Stimulated activated CD8-positive, alpha-beta memory T cell treated with anti-CD3 and anti-CD28 coated beads, Interleukin-7, amount 100 ng/mL, for 24 hours (primary cell): Measurements from ENCODE around the gene KLF3.

Source experiments
- DNase-seq: peaks from one replicate; pipeline ENCODE4 v3.0.0-alpha.2; 2020; ENCODE audit warnings: low read depth

The KLF3 gene

GRCh38 chr4:38698176-38698575, 34.2 kb downstream of the KLF3 start:
- DNase-seq: no peak

DNA sequence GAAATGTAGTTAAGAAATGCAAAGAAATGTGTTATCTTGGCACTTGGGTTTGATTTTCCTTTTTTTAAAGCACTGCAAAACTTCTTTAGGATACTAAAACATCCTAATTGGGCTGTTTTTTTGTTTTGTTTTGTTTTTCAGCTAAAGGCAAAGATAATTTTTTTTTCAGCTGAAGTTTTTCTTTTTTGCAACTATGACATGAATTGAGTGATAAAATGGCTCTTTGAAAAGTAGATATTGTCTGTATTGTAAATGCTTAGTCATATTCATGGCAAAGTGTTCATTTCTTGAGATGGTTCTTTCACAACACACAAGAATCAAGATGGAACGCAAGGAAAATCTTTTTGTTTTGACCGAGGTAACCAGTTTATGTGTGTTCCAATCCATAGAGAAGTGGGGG, 35.1 kb downstream of the KLF3 start:
- no peak for DNase-seq

DNA sequence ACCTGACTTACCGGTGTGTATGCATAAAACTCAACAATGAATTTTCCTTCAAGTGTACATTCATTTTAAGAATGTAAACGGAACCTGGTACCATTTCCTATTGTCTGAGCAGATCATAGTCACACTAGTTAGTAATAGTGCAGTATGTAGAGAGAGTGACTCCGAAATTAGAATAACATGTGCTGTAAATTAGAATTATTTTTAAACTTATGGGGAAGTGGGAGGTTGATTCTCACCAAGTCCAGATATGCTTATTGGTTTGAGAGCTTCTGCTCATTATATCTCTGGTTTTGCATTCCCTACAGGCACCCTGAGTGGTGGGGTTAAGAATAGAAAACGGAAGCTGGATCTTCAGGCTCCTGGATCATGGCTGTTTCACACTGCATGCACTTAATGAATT, 39.6 kb downstream of the KLF3 start:
- DNase-seq: no peak

DNA sequence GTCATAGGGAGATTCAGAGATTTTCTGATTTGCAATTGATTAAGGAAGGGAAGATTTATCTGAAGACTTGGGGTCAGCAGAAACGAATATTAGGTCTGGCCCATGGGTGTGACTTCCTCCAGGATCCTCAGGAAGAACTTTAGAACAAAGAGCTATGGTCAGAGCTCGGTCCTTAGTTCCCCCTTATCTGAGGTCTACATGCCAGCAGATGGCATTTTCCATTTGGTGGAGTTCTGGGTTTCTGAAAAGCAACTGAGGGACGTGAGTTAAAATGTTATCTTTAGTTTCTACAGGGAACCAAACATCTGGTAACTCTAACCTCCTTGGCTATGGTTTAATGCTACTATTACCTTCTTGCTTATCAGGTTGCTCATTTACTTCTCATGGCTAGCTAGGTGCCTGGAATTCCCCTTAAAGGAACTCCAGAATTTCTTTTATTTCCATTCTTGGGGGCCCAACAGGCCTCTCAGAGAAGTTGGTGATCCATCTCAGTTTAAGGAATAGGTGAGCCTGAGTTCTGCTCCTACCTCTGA, 40.7 kb downstream of the KLF3 start:
- DNase-seq: no peak

DNA sequence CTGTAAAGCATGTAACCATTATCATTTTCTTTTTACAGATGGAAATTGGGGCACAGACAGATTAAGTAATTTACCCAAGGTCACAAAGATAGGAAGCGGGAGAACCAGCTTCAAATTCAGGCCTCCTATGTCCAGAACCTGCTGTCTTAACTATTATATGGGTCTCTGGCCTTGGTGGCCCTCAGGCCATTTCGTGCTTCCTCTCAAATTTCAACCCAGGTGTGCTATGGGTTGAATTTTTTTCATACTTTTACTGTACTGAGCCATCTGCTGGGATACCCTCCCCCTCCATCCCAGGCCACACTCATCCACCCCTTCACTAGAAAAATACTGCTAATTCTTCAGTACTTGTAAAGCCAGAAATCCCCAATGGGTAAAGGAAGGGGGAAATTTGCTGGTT, 42.3 kb downstream of the KLF3 start:
- DNase-seq: no peak

DNA sequence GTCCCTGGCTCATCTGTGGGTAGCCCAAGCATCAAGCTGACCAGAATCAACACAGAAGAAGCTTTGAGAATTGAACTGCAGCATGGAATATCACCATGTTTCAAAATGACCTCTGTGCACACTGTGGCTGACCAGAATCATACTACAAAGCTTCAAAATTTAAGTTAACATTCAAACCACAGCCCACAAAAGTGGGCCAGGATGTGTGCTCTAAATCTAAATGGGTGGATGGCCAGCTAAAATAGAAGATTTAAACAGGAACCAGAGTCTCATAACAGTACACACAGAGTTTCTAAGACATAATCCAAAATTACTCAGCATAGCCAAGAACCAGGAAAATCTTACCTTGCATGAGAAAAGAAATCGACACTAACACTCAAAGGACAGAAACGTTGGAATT, 46.1 kb downstream of the KLF3 start:
- DNase-seq: no peak

GRCh38 chr4:38711066-38711465, 47.1 kb downstream of the KLF3 start:
- no peak for DNase-seq

GRCh38 chr4:38715050-38715449, 51.1 kb downstream of the KLF3 start:
- no peak for DNase-seq

DNA sequence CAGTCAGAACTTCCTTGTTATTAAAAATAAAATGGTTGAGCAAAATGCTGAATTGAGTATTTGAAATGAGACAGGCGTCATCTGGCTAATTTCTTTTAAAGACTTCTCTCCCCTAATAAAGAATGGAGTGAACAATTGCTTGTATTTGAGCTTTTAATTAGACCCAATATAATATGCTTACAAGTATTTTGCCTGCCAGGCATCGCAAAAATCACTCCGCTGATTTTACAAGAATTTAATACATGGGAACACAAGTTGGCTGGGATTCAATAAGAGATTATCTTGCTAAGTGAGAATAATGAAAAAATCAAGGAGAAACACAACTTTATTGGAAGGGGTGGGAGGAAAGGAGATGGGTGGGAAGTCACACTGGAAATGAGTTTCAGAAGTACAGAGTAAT, 52.3 kb downstream of the KLF3 start:
- DNase-seq: no peak

- DNase-seq: no peak
Measured at GRCh38 chr4:38717604-38718003, 53.6 kb downstream of the KLF3 start.

- DNase-seq: no peak
Measured at GRCh38 chr4:38723114-38723513, 59.1 kb downstream of the KLF3 start.

GRCh38 chr4:38723726-38724474, 59.9 kb downstream of the KLF3 start:
- no peak for DNase-seq

GRCh38 chr4:38724475-38724808, 60.4 kb downstream of the KLF3 start:
- DNase-seq: no peak

GRCh38 chr4:38728631-38729141, 64.7 kb downstream of the KLF3 start:
- no peak for DNase-seq

DNA sequence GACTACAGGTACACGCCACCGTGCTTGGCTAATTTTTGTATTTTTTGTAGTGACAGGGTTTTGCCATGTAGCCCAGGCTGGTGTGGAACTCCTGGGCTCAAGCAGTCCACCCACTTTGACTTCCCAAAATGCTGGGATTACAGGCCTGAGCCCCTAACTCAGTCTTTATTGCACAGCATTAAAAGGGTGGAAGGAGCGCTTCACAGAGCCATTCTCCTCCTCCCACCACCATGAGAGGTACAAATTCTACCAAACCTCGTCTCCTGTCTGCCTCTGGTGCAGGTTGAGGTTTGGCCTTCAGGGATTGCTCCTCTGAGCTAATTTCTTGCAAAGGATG, 66.5 kb downstream of the KLF3 start:
- DNase-seq: no peak

- peak; percentile 75 for DNase-seq
Measured at GRCh38 chr4:38730830-38731646, 67.0 kb downstream of the KLF3 start.

DNA sequence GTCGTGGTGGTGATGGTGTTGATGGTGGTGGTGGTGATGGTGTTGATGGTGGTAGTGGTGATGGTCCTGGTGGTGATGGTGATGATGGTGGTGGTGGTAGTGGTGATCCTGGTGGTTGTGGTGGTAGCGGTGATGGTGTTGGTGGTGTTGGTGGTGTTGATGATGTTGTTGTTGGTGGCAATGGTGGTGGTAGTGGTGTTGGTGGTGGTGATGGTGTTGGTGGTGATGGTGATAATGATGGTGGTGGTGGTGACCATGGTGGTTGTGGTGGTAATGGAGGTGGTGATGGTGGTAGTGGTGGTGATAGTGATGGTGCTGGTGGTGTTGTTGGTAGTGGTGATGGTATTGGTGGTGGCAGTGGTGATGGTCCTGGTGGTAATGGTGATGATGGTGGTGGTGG, 69.7 kb downstream of the KLF3 start:
- DNase-seq: no peak

DNA sequence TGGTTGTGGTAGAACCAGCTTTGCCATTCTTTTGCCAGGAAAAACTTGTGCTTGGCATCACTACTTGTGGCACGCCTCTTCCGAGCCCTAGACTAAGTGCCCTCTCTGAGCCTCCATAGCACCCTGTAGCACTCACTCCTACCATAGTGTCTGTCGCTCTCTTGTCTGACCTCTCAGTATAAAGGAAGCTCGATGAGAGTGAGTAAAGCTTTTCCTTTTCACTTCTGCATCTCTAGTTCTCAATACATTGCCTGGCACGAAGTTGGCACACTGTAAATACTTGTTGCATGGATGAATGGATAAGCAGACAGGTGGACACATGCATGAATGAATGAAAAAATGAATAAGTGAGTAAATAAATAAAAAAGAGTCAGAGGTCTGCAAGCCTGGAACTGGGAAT, 70.4 kb downstream of the KLF3 start:
- no peak for DNase-seq

GRCh38 chr4:38734911-38735310, 70.9 kb downstream of the KLF3 start:
- DNase-seq: no peak

DNA sequence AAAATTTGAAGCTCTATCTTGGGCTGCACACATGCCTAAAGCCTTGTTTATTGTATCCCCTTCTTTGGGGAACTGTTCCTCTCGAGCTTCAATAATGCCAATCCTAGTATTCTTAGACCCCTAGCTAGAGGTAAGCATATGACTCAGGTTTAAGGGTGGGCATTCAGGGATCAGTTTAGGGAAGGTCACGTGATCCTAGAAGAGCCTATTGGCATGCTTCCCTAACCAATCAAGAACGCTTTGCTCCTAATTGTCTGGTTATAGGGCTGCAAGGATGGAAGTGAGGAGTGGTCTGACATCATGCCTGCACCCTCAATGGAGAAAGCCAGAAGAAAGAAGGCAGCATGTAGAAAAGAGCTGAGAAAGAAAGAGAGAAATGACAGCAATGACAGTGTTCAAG, 71.9 kb downstream of the KLF3 start:
- DNase-seq: no peak

DNA sequence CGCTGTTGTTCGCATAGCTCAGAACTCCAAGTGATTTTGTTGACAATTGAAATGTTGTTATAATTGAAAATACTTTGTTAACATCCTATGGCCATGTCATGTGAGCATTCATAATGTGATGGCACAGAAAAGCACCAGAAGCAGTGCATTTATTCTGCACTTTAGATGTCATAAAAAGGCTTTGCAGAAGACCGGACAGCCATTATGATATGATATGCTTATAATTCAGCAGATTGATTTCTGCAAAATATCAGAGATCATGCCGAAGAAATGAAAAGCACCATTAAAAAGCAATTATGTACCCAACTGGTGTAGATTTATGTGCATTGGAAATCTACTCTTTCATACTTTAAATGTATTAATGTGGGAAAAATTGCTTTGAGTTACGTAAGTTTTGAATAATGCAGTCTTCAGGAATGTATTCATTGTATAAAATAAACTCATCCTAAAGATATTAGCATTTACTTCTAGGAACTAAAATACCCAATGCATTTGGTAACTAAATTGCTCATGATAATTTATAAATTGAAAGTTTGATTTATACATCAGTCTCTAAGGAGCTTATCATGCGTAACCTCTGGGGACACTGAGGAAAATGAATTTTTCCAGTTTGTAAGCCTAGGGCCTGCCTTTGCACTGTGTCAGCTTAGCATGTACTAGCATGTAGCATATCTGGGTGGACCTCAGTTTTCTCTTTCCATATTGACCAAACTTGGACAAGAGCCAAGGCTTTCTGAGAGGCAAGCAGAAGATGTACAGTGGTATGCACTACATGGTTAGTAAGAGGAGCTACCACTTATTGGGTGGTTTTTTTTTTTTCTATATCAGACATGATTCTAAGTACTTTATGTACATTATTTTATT, 75.2 kb downstream of the KLF3 start:
- no peak for DNase-seq

GRCh38 chr4:38740303-38740702, 76.3 kb downstream of the KLF3 start:
- DNase-seq: no peak
